Smooth muscle cell (in vitro differentiated cells): ENCODE results near the gene SHROOM3. TPM values are rescaled to one million over a fixed set of nuclear protein-coding genes. Genes with fewer than 3 reads are reported as not detected.

Source experiments
- DNase-seq: peaks from one replicate; lab custom pipeline; 2025; ENCODE audit not compliant: unreplicated experiment; lab: John Stamatoyannopoulos, UW
- H2AFZ ChIP-seq: fragments of 200-600 bp; sonication (generic); 2 replicates; pipeline ENCODE4 v1.6.0; 2016; ENCODE audit warnings: antibody characterized with exemption, low read depth, mild to moderate bottlenecking
- H3F3A ChIP-seq: fragments of 200-600 bp; sonication (generic); 2 replicates; pipeline ENCODE4 v1.6.0; 2017; ENCODE audit warnings: antibody characterized with exemption, low read depth
- H3K27ac ChIP-seq: fragments of 200-600 bp; sonication (generic); 2 replicates; pipeline ENCODE4 v1.5.1; 2016; ENCODE audit warnings: low read depth, mild to moderate bottlenecking
- H3K27me3 ChIP-seq: fragments of 200-600 bp; sonication (generic); 2 replicates; pipeline ENCODE4 v1.6.1; 2016; ENCODE audit warnings: low read depth, mild to moderate bottlenecking
- H3K36me3 ChIP-seq: fragments of 200-600 bp; sonication (generic); 2 replicates; pipeline ENCODE4 v1.5.1; 2016; ENCODE audit warnings: low read depth
- H3K4me1 ChIP-seq: fragments of 200-600 bp; sonication (generic); 2 replicates; pipeline ENCODE4 v1.5.1; 2016; ENCODE audit warnings: low read depth
- H3K4me2 ChIP-seq: fragments of 200-600 bp; sonication (generic); 2 replicates; pipeline ENCODE4 v1.6.0; 2016; ENCODE audit warnings: mild to moderate bottlenecking
- H3K4me3 ChIP-seq: fragments of 200-600 bp; sonication (generic); 2 replicates; pipeline ENCODE4 v1.5.1; 2016; ENCODE audit warnings: mild to moderate bottlenecking
- H3K79me2 ChIP-seq: fragments of 200-600 bp; sonication (generic); 2 replicates; pipeline ENCODE4 v1.6.0; 2016; ENCODE audit warnings: low read depth, mild to moderate bottlenecking
- H3K9ac ChIP-seq: fragments of 200-600 bp; sonication (generic); 2 replicates; pipeline ENCODE4 v1.6.0; 2016; ENCODE audit warnings: low read depth
- H3K9me3 ChIP-seq: fragments of 200-600 bp; sonication (generic); replicated peaks from 2 replicates; pipeline ENCODE4 v1.5.1; 2016; ENCODE audit warnings: low read depth
- H4K20me1 ChIP-seq: fragments of 200-600 bp; sonication (generic); 2 replicates; pipeline ENCODE4 v1.6.0; 2016; ENCODE audit warnings: low read depth
- CTCF ChIP-seq: fragments of 200-600 bp; sonication (generic); IDR thresholded peaks from 2 replicates; pipeline ENCODE4 v1.5.1; 2017; ENCODE audit warnings: borderline replicate concordance, mild to moderate bottlenecking, antibody characterized with exemption; ENCODE audit not compliant: insufficient read depth, poor library complexity, severe bottlenecking
- WGBS: methylation state at CpG from one replicate; pipeline ENCODE4 v1.1.7; 2016; ENCODE audit warnings: low lambda C conversion rate; 5-methylcytosine and 5-hydroxymethylcytosine counted together
- polyA plus RNA-seq: library from polyadenylated mRNA; unstranded; fragments of >200 nt; fragmentation: Nextera tagmentation; extraction: Ambion mirVana; gene quantifications from 2 replicates; pipeline ENCODE4 v1.2.1, GENCODE V29; 2016
- total RNA-seq: library from RNA; depleted of rRNA; stranded (reverse); fragments of >200 nt; gene quantifications from 2 replicates; pipeline ENCODE4 v1.2.3, GENCODE V29; 2014

Gene SHROOM3
- total and polyA plus RNA-seq, 2 experiments from 2014 or later = 10.0 to 31.9 TPM

DNA sequence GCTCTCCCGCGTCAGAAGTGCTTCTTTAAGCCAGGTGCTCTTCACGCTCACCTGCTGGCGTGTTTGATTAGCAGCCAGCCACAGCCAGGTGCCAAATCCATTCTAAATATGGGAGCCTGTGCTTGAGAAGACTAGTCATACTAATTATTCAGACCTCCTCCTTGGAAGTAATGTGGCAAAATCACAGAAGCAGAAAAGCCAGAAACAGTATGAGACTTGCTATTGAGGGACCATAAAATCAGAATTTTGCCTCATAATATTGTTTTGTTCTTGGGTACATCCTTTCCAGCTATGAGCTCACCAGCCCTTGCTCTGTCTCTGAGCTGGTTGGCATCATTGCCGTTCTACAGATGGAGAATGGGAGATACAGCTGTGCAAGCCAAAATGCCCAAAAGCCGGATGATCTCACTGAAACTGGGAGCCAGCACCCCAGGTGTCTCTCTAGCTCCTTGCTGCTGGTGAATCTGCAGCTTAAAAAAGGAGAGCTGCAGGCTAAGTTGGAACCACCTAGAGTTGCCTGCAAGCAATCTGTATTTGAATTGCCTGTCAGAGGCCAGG, 205.4 kb downstream of the SHROOM3 start:
- H4K20me1 ChIP-seq = no peaks in the 10 kb centered on the region
- H2AFZ ChIP-seq = no peak overlapping the region
- TF ChIP-seq CTCF = no peak
- H3K27me3 ChIP-seq = no peaks in the 10 kb centered on the region
- H3F3A ChIP-seq = no peaks in the 10 kb centered on the region
- no peak overlapping the region for H3K27ac ChIP-seq
- no peak overlapping the region for H3K9ac ChIP-seq
- H3K36me3 ChIP-seq = no peaks in the 10 kb centered on the region
- no peak for DNase-seq
- H3K9me3 ChIP-seq = no peaks in the 10 kb centered on the region
- H3K79me2 ChIP-seq = no peaks in the 10 kb centered on the region
- no peak overlapping the region for H3K4me2 ChIP-seq
- 92% methylated on average over 6 of the region's 6 CpGs for WGBS
- no peak overlapping the region for H3K4me3 ChIP-seq
- no peaks in the 10 kb centered on the region for H3K4me1 ChIP-seq

DNA sequence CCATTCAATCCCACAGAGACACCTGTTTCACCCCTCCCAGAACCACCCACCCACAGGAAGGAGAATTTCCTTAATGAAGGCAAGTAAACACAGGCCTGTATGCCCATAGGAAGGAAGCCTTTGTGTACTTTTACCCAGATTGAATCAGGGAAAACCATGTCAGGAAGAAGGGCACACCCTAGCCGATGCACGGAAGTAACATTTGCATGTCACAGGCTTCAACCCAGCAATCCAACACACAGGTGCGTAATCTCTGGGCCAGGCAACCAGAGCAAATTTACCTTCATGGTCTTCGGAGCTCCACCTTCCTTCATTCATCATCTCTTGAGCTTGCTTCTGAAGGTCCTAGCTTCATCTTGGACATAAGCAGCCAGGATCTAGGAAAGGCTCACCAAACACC, 206.3 kb downstream of the SHROOM3 start:
- H3K27me3 ChIP-seq = no peaks in the 10 kb centered on the region
- TF ChIP-seq CTCF = no peak
- no peak overlapping the region for H2AFZ ChIP-seq
- no peaks in the 10 kb centered on the region for H3F3A ChIP-seq
- H3K4me1 ChIP-seq = no peaks in the 10 kb centered on the region
- WGBS = 94% methylated on average over 4 of the region's 4 CpGs
- no peaks in the 10 kb centered on the region for H4K20me1 ChIP-seq
- H3K9me3 ChIP-seq = no peaks in the 10 kb centered on the region
- no peaks in the 10 kb centered on the region for H3K79me2 ChIP-seq
- no peaks in the 10 kb centered on the region for H3K36me3 ChIP-seq
- H3K9ac ChIP-seq = no peak overlapping the region
- no peak for DNase-seq
- H3K27ac ChIP-seq = no peak overlapping the region
- no peak overlapping the region for H3K4me2 ChIP-seq
- no peak overlapping the region for H3K4me3 ChIP-seq

DNA sequence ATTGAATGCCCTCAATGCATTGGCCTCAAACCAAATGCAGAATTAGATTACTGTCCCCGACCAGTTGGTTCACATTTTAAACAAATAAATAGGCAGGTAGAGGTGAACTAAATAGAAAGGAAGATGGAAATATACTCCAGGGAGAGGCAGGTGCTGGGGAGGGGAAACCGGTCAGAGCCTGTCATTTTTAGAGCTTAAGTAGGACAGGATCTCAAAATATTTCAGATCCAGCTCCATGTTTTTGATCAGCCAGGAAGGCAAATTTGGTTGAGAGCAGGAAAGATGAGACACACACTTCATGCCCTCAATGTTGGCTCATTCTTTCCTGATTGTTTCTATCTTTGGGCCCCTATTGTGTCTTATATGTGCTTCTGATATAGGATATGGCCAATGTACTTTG, 206.7 kb downstream of the SHROOM3 start:
- Histone ChIP-seq H3K79me2 (no peaks in the 10 kb centered on the region), H3K4me1 (no peaks in the 10 kb centered on the region), H3K36me3 (no peaks in the 10 kb centered on the region), H3K4me2 (no peak overlapping the region), H3K4me3 (no peak overlapping the region), H3K27me3 (no peaks in the 10 kb centered on the region), H2AFZ (no peak overlapping the region), H4K20me1 (no peaks in the 10 kb centered on the region), H3K27ac (no peak overlapping the region), H3K9ac (no peak overlapping the region), H3F3A (no peaks in the 10 kb centered on the region), H3K9me3 (no peaks in the 10 kb centered on the region)
- WGBS = 93% methylated on average over 2 of the region's 2 CpGs
- no peak for DNase-seq
- no peak for TF ChIP-seq CTCF

DNA sequence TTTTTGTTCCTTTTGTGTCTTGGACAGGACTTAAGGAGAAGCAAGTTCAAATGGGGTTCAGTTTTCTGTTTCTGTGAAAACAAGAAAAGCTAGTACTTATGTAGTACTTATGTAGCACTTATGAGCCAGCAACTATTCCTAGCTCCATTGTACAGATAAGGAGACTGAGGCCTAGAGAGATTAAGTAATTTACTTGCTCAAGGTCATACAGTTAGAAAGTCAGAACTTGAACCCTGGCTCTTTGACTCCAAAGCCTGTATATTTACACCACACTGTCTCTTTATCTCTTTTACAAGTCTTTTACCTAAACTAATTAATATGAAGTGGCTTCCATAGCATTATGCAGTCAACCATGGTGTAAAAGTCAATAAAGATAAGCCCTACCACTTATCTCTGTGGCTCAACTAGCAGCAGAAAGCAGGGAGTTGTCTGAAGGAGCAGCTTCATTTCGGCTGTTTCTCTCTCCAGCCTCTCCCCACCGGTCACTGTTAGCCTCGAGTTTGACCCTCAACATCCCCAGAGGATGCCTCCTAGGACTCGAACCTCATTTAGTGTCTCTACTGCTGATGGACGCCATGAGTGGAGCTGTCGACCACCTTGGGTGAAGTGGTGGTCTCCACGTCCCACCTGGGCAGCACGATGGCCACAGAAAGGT, 209.9 kb downstream of the SHROOM3 start:
- Histone ChIP-seq H3K4me3 (no peak overlapping the region), H3K4me2 (no peak overlapping the region), H4K20me1 (no peaks in the 10 kb centered on the region), H3K27me3 (no peaks in the 10 kb centered on the region), H2AFZ (no peak overlapping the region), H3K9ac (no peak overlapping the region), H3K9me3 (no peaks in the 10 kb centered on the region), H3F3A (no peaks in the 10 kb centered on the region), H3K36me3 (no peaks in the 10 kb centered on the region), H3K79me2 (no peaks in the 10 kb centered on the region), H3K4me1 (no peaks in the 10 kb centered on the region), H3K27ac (no peak overlapping the region)
- TF ChIP-seq CTCF = no peak
- no peak for DNase-seq
- WGBS = 79% methylated on average over 8 of the region's 8 CpGs
